ENCODE data around the gene TH.
"Not testable (repeated sequence)": the region's sequence is repeated elsewhere in the genome, so short reads cannot be mapped to it uniquely, and the experiment has no call there.

The TH gene

DNA sequence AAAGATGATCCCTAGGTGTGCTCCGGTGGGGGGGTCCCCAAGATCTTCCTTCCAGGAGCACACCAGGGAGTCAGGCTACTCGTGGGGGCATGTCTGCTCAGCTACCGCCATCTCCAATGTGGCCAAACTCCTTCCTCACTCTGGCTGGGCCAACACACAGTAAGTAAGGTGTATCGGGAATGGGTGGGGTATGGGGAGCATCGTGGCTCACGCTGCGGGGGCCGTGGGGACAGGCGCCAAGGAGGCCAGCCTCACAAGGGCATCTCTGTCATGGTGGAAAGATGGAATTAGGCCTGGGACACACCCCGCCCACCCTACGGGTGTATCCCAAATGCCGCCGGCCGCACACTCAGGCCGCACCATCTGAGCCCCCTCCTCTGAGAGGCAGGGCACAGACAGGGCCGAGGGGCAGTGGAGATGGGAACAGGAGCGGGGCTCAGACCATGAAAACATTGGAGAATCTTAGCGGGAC, 40.7 kb downstream of the TH start:
- no peak for DNase-seq (ENCODE audit: low read depth in 3 of 3)

DNA sequence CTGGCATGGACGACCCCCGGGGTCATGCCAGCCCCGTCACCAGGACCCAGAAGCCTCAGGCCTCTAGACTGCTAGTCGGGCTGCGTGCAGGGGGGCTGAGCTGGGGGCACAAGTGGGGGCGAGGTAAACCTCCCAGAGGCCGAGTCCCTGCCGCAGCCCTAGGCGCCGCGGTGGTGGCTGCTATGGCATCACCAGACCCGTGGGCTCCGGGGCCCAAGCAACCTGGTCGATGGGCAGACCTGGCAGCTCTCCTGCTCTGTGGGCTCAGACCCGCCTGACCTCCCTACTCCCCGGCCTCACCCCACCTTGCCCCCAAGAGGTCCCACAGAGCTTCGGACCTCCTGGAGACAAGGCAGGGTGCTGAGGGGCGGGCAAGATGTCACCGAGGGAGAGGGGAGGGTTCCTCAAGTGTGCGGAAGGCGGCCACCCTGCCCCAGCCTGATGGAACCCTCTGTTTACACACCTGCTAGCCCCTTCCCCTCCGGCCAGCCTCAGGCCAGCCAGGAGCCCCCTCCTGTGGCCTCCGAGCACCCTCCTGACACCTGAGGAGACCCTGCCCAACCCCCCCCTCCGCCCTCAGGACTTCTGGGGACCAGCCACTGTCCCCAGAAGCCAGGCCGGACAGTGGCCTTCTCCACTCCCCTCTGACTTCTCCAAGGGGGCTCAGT, 41.8 kb downstream of the TH start:
- DNase-seq (ENCODE audit: low read depth in 3 of 3) = no peak

DNA sequence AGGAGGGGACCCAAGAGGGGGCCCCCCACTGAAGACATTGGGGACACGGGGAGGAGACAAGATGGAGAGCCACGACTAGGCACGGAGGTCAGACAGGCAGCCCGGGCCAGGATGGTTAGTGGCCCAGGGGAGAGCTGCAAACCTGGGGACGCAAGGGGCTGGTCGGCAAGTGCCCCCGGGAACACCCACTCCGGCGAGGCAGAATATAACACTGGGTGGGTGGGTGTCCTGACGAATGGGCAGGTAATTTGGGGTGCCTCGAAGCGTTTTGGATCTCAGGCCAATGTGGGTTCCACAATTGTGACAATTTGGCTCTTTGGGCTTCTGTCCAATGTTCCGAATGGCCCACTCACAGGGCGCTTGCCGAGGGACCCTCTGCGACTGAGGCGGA, 42.3 kb downstream of the TH start:
- DNase-seq (ENCODE audit: low read depth in 3 of 3) = no peak

DNA sequence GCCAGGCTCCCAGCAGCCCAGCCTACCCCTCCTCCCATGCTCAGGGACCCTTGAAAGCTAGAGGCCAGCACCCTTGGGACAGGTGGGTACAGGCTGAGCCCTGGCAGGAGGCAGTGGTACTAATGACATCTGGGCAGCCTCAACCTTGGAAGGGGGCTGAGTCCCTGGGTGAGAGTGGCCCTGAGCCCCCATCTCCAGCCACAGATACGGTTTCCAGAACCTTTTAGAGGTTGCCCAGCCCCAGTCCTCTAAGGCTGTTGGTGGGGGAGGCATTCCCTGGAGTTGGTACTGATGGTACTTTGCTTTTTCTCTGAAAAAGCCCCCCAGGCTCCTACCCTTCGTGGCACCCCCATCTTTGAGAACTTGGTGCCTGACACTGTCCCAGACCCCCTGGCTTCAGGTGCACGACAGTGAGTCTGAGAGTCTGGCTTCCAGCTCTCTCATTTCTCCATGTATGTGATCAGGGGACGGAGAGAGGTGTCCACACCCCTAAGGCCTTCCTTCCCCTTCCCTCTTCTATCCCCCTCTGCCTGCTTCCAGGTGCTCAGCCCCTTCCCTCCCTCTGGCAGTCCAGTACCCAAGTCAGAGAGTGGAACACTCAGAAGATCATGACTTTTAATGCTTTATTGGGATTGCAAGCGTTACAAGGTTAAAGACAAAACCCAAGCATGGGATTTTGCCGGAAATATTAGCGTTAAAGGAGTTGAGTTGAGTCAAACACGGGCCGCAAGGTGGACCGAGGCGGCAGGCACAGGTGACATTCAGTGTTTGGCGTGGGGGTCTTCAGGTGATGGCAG, 42.9 kb downstream of the TH start:
- no peak for DNase-seq (ENCODE audit: low read depth in 3 of 3)

DNA sequence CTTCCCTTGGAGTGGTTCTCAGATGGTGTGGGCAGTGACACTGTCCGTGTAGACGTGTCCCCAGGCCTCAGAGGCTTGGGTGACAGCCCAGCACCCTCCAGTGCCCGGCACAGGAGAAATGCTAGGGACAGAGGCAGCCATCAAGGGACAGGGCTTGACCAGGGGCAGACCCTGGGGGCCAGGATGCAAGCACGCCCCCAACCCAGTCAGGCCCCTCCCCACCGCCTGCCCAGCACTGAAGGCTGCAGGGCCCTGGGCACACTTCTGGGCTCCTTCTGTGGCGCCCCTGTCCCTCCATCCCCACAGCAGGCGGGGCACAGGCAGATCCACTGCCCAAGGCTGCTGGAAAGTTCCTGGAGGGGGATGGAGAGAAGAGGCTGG, 43.5 kb downstream of the TH start:
- no peak for DNase-seq (ENCODE audit: low read depth in 3 of 3)

DNA sequence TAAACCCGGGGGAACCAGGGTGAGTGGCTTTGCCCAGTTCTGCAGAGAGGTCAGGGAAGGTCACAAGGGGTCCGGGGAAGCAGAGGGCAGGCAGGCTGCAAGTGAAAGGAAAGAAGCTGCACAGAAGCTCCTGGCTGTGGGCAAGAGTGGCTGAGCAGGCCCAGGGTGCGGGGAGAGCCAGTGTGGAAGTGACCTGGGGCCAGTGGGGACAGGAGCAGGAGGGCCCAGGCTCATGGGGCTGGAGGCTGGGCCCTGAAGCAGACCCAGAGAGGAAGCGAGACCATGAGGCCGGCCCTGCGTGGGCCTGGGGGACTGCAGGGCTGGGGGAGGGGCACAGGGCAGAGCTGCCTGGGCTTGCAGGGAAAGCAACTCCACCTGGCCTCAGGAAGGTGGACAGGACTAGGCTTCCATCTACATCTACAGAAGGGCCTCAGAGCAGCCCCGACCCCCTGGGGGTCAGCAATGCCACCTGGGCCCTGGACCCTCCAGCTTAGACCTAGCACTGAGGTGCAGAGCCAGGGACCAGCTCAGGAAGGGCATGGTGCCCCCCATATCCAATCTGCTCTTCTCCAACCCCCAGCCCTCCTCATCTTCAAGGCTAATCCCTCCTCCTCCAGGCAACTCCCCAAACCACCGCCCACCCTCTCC, 44.0 kb downstream of the TH start:
- DNase-seq (ENCODE audit: low read depth in 3 of 3) = no peak

DNA sequence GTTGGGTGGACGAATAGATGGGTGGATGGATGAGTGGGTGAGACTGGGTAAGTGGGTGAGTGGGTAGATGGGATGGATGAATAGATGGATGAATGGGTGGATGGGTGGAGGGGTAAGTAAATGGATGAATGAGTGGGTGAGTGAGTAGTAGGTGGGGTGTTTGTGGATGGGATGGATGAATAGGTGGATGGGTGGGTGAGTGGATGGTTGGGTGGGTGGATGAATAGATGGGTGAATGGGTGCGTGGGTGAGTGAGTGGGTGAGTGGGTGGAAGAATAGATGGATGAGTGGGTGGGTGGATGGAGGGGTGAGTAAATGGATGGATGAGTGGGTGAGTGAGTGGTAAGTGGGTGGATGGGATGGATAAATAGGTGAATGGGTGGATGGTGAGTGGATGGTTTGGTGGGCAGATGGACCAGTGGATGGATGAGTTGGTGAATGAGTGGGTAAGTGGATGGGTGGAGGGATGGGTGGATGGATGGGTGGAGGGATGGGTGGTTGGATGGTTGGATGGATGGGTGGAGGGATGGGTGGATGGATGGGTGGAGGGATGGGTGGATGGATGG, 45.0 kb downstream of the TH start:
- DNase-seq (ENCODE audit: low read depth in 3 of 3) = no peak

DNA sequence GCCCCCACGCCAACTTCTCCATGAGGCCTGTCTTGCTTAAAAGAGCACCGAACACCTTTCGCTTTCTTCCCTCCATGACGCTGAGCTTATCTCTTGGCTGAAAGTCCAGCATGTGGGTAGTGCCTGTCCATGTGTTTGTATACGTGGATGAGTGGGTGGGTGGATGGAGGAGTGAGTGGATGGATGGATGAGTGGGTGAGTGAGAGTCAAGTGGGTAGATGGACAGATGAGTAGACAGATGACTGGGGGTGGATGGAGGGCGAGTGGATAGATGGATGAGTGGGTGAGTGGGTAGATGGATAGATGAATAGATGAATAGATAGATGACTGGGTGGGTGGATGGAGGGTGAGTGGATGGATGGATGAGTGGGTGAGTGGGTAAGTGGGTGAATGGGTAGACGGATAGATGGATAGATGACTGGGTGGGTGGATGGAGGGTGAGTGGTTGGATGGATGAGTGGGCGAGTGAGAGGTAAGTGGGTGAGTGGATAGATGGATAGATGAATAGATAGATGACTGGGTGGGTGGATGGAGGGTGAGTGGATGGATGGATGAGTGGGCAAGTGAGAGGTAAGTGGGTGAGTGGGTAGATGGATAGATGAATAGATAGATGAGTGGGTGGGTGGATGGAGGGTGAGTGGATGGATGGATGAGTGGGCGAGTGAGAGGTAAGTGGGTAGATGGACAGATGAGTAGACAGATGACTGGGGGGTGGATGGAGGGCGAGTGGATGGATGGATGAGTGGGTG, 46.7 kb downstream of the TH start:
- DNase-seq (ENCODE audit: low read depth in 3 of 3) = not testable (repeated sequence)

DNA sequence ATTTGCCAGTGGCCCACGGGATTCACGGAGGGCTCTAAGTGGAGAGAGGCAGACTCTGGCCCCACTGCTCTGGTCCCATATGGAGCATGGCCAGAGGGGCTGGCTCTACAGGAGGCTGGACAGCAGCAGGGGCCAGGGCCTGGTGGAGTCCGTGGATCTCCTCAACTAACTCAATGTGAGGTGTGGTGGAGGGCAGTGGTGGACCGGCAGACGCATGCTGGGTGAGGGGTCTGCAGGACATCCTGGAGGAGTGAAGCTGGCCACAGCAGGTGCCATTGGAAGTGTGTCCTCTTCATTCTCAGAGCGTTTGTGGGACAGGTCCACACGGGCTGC, 48.0 kb downstream of the TH start:
- DNase-seq (ENCODE audit: low read depth in 3 of 3) = no peak

DNA sequence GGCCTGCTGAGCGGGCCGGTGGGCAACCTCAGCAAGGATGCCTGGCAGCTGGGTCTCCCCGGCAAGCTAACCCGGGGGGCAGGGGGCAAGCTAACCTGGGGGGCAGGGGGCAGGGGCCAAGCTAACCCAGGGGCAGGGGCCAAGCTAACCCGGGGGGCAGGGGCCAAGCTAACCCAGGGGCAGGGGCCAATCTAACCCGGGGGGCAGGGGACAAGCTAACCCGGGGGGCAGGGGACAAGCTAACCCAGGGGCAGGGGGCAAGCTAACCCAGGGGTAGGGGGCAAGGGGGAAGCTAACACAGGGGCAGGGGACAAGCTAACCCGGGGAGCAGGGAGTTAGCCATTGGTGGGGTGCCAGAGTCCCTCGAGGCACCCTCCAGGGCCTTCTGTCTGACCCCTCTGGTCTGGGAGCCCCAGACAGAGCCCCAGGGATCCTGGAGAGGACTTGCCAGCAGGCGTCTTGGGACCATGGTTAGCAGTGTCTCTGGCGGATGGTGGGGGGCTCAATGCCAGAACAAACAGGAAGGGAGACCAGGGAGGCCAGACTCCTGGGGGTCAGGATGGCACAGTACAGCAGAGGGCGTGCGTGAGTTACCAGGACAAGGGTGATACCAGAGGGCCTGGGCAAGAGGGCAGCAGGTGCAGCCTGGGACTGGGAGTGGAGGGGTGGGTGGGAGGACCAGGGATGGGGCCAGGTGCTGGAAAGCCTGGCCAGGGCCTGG, 48.5 kb downstream of the TH start:
- DNase-seq (ENCODE audit: low read depth in 3 of 3) = no peak

DNA sequence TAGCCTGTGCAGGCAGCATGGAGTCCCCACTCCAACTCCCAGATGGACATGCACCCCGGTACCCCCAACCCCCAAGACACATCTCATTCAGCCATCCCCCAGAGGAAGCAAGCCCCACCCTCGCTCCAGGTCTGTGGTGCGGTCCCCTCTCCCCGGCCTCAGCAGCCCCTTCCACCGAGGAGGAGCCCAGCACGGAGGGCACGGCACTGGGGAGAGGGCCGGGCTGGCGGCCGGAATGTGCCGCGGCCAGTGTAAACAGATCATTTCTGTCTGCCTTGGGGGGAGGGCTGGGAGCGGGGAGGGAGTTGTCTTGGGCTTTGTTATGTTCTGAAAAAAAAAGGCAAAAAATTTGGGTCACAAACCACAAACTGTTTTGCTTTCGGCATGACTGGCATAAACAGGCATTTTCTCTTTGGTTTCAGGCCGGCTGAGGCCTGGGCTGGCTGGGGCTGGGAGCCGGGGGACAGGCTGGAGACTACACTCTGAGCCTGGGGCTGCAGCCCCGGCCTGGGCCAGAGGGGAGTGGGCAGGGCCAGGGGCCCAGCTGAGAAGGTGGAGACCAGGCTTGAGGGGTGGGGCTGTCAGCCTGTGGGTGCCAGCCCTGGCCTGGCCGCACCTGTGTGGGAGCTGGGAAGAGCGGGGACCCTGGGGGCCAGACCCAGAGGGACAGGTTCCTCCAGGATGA, 49.3 kb downstream of the TH start:
- no peak for DNase-seq (ENCODE audit: low read depth in 3 of 3)

DNA sequence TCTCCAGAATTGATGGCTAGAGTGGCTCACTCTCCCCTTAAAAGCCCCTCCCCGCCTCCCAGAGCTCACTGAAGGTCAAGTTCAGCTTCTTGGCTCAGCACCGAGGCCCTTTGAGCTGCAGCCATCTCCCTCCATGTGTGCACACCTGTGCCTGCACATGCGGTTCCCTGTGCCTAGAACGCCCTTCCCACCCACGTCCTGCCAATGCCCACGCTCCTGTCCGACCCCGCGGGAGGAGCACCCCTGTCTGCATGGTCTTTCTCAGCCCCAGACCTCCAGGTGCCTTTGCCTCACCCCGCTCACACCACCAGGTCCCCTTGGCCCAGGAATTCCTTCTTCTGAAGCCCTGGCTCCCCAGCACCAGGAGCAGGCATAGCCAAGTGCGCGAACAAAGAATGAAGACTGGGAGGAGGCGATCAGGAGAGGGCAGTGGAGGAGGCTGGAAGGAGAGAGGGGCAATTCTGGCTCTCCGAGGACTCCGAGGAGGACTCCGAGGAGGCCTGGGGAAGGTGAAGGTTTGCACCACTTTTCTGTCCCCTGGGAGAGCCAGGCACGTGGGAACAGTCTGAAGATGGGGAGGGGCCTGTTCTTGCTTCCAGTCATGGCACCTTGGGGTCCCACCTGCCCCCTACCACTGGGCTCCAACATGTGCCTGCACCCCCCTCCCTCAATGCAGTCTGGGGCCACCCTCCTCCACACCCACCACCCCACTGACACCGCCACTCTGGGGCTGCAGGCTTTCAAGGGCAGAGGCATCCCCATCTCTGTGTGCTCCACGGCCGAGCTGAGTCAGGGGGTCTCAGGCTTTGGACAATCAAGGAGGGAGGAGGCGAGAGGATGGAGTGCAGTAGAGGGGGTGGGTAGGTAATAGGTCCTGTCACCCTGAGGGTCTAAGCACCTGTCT, 50.1 kb downstream of the TH start:
- no peak for DNase-seq (ENCODE audit: low read depth in 3 of 3)

DNA sequence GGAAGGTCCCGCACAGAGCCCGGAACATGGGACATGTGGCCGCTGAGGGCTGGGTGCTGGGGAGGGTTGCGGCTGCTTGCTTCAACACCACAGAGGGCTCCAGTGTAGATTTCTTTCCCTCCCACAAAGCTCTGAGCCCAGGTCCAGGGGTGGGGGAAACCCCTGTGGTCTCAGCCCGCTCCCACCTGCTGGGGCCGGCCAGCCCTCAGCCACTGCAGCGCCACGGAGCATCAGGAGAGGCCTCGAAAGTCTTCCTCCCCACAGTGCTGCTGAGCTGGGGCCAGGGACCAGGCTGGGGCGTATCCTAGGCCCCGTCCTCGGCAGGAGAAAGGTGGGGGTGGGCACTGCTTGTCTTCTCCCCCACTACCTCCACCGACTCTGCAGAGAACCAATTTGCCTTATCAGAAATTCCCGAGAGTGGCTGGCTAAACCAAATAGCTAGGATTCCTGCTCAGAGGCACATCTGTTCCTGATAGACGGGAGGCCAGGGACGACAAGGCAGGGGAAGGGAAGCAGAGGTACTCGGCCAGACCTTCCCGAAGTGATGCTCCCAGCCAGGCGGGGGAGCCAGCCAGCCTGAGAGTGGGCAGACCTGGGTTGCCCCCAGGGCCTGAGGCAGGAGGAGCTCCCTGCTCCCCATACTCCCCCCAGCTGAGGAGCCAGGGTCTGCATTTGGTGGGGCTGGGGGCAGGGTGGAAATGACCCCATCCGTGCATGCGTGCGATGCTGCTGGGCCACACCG, 51.1 kb downstream of the TH start:
- no peak for DNase-seq (ENCODE audit: low read depth in 3 of 3)

DNA sequence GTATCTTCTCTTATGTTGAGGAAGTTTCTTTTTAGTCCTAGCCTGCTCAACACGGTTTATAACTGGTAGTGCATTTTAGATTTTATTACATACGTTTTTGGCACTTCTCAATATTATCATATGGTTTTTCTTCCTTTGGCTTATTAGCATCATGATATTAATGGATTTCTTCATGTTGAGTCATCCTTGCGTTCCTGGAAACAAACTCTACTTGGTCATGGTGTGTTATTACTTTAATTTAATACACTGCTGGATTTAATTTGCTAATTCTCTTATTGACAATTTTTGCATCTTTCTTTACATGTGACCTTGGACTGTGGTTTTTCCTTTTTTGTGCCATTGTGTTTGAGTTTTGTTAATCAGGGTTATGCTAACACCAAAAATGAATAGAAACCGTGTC, 52.9 kb downstream of the TH start:
- DNase-seq (ENCODE audit: low read depth in 3 of 3) = no peak

DNA sequence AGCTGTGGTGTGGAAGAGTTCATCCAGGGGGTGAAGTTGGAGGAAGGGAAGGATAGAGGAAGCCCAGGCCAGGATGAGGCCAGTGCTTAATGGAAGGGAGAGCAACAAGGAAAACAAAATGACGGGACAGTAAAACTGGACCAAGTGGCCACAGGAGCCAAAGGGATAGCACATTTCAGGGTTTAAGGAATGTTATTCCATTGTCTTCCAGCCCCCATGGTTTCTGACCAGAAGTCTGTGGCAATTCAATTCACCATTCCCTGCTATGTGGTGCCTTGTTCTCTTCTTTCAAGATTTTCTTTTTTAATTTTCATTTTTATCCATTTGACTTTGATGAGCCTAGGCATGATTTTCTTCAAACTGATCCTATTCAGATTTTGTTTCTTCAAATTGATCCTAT, 54.9 kb downstream of the TH start:
- no peak for DNase-seq (ENCODE audit: low read depth in 3 of 3)

DNA sequence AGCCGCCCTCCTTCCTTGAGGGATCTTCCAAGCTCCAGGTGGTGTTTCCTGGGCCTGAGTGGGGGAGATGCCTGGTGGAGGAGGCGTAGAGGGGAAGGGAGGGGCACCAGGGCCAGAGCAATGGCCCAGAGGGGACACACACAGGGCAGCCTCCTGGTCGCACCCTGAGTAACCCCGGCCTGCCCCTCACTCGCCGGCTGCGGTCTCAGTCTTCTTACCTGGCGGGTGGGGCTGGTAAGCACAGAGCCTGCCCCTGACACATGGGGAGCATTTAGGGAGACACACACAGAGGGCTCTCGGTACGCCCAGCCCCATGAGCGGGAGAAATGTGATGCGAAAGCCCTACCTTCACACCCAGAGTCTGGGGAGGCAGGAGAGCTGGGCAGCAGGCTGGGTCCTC, 56.3 kb downstream of the TH start:
- no peak for DNase-seq (ENCODE audit: low read depth in 3 of 3)

DNA sequence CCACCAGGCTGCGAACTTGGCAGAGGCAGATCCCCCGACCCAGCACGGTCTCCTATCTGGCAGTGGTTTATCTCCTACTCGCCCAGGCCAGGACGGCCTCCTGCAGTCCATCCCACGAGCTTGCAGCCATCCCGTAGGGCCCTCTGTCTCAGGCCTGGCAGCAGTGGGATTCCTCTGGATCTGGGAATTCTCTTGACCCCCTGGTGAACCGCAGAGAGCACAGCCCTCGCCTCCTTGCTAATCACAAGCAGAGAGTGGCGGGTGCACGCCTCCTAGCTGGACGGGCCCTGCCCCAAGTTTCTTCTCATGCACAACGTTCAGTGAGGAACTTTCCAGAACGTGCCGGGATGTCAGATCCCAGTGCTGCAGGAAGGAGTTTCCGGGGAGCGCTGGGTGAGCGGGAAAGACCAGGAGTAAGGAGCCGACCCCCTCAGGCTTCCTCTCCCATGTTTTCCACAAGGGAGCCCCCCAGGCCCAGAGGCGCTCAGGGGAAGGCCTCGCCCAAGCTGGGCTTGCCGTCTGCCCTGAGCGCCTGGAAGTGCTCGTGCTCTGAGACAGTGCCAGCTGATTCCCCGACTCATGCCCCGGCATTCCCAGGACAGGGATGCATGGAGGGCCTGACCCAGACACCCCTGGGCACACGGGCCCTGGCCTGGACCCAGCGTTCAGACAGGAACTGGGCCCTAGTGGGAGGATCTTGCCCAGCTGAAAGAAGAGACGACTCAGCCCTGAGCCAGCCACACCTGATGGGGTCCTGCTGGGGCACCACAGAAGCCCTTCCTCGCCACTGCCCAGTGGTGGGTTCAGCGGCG, 57.0 kb downstream of the TH start:
- DNase-seq (ENCODE audit: low read depth in 3 of 3) = no peak
